ENCODE results near the gene PRKAG2.

Gene PRKAG2

DNA sequence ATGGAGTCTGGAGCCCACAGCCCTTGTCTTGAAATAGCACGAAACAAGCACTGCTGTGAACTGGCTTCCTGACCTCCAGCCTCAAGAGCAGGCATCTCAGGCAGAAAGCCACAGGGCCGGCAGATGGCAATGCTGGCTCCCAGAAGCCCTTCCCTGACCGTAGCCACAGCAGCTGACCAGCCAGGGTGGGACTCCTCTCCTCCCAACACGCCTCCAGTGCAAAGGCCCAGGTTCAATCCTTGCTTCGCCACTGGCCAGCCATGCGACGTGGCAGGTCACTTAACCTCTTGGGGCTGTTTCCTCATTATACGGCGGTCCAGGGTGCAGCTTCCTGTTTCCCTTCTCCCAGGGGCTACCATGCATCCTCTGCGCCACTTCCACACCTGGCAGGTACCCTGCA is 12.8 kb downstream of the PRKAG2 start:
- DNase-seq: no peak

- no peak for DNase-seq
Measured at GRCh38 chr7:151863386-151864079, 13.4 kb downstream of the PRKAG2 start.

GRCh38 chr7:151862606-151863381 is 14.1 kb downstream of the PRKAG2 start:
- DNase-seq: no peak

- no peak for DNase-seq
Measured at GRCh38 chr7:151861881-151862280, 15.0 kb downstream of the PRKAG2 start.

GRCh38 chr7:151860771-151861170 is 16.1 kb downstream of the PRKAG2 start:
- DNase-seq: no peak

DNA sequence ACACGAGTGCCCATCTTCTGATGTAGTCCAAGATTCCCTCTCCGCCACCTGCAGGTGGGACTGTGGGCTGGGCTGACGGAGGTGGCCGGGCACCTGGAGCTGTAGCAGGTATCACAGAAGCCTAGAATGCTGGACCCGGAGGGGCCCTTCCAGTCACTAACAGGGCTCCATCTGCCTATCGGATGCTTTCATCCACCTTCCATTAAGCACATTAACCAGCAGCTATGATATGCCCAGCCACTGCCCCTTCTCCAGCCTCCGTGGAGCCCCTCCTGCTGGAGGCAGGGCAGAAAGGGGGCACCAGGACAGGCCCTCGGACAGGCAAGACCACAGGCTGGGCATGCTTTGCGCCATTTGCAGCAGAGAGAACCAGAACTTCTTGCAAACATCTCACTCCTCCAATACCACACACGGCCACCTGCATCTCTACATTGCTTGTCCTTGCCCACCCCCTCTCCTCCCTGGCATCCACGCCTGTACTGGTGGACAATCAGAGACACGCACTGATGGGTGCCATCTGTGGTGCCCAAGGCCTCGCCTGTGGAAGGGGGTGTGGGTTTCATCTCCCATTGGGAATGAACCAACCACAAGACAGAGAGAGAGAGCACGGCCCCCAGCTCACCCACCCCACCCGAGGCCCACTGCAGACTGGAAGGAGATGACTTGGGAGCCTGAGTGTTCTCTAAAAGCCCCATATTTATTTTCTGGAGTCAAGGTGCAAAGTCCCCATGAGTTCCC is 16.8 kb downstream of the PRKAG2 start:
- no peak for DNase-seq

- no peak for DNase-seq
Measured at GRCh38 chr7:151859111-151859947, 17.6 kb downstream of the PRKAG2 start.

DNA sequence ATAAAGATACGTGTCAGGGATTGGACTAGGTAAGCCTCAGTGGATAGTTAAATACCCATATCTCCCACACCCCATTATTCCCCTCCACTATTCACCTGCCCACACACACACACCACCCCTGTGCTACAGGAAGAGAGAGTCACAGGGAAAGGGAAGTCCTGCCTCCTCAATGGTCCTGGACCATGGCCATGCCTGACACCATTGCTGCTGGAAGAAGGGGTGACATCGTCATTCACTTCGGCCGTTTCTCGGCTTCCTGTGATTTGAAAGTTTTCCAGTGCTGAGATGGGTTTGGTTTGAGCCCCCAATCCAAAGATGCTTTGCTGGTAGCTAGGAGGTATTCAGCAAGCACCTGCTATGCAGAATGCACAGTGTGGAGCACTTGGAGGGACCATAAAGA is 18.5 kb downstream of the PRKAG2 start:
- DNase-seq: no peak

GRCh38 chr7:151857866-151858450 is 19.0 kb downstream of the PRKAG2 start:
- no peak for DNase-seq

DNA sequence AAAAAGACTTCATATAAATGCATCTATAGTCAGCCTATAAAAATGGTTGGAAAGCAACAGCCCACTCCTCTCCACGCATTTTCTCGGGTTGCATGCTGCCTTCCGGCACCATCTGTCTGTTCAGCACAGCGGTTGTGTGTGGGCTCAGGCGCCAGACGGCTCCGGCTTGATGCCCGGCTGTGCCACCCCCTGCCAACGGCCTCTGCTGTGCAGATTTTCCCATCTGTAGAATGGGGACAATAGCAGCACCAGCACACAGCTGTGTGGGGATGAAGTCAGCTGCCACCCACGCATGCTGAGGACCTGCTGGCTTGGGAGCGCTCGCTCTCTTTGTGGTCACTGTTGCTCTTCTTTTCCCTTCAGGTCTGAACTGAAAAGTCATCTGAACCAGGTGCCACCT is 19.5 kb downstream of the PRKAG2 start:
- DNase-seq: no peak

DNA sequence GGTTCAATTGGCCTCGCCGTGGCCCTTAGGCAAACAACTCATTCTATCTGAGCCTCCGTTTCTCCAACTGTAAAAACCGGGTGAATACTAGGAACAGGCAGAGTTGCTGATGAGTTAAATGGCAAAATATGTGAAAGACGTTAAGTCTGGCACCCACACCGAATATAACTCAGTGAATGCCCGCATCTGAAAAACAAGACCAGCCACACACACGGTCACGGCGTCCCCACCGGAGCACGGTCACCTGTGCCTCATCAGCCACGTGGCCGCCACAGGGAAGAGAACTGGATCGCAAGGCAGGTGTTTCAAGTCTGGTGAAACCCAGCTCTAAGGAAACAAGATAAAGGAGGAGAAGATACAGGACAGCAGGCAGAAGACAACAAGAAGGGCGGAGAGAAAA is 20.4 kb downstream of the PRKAG2 start:
- no peak for DNase-seq

- no peak for DNase-seq
Measured at GRCh38 chr7:151856098-151856497, 20.8 kb downstream of the PRKAG2 start.

DNA sequence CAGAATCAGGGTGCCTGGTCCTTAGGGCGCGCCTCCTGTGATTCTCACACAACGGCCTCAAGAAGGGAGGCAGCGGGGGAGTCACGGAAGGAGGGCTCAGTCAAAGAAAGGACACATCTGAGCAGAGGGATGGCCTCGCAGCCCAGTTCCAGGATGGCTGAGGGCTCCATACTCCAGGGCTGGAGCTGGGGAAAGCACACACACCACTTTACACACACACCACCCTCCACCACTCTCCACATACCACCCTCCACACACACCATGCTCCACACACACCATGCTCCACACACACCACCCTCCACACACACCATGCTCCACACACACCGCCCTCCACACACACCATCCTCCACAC is 22.2 kb downstream of the PRKAG2 start:
- DNase-seq: no peak

GRCh38 chr7:151853896-151854719 is 22.8 kb downstream of the PRKAG2 start:
- no peak for DNase-seq

- DNase-seq: no peak
Measured at GRCh38 chr7:151852486-151853396, 24.2 kb downstream of the PRKAG2 start.

- DNase-seq: no peak
Measured at GRCh38 chr7:151851782-151852181, 25.1 kb downstream of the PRKAG2 start.

DNA sequence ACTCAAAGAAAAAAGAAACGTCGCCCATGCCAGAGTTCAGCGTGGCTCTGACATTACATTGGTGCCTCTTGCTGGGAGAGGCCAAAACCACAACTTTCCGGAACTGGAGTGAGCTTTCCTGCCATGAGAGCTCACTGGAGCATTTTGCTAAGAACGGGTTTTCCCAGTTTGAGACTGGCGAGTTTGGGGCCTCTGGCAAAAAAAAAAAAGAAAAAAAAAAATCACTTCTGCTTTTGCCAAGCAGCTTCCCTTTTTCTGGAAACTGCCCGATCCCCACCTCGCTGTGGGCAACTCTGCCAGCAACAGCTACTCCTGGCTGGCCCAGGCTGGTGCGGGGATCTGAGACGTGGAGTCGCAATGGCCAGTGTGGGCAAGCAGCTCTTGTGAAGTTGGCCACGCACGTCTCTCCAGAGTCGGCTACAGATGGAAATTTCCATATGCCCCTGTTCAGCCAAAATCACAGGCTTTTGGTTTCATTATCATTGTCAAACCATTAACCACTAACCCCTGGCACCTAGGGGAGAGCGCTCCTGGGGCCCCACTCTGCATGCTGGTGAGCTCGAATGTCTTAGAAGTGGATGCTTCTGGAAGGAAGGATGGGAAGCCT is 25.7 kb downstream of the PRKAG2 start:
- DNase-seq: no peak

- DNase-seq: no peak
Measured at GRCh38 chr7:151850491-151851124, 26.3 kb downstream of the PRKAG2 start.

GRCh38 chr7:151849879-151850260 is 27.0 kb downstream of the PRKAG2 start:
- no peak for DNase-seq

Measured in fibroblast of upper back skin (primary cell).